ENCODE measurements around the gene METTL6.

- TF ChIP-seq FOS (IDR thresholded peaks at IDR 0.05; ENCODE audit: low read depth, low read length) = no peak
- no peak for TF ChIP-seq MAFK (IDR thresholded peaks at IDR 0.05; ENCODE audit: low read depth, low read length)
- TF ChIP-seq CTCF (conservative IDR thresholded peaks at IDR 0.05; ENCODE audit: low read depth, low read length) = no peak
- no peak for TF ChIP-seq ELK1 (IDR thresholded peaks at IDR 0.05; ENCODE audit: borderline replicate concordance, low read depth, low read length)
- no peak for TF ChIP-seq MXI1 (IDR thresholded peaks at IDR 0.05; ENCODE audit: borderline replicate concordance, low read depth, low read length)
These were observed 7.4 kb upstream of the METTL6 start for GRCh38 chr3:15434756-15435155.
